GM21447 (cell line): ENCODE data around the gene CSRP1.
"Not testable (repeated sequence)": the region's sequence is repeated elsewhere in the genome, so short reads cannot be mapped to it uniquely, and the experiment has no call there.

Experiments used
- ATAC-seq: cut with Tn5 transposase; IDR thresholded peaks from one replicate; pipeline ENCODE4 v1.9.1; 2021; ENCODE audit not compliant: unreplicated experiment

CSRP1 gene

GRCh38 chr1:201479201-201479730, 27.7 kb downstream of the CSRP1 start:
- no peak for ATAC-seq

GRCh38 chr1:201478666-201479065, 28.3 kb downstream of the CSRP1 start:
- not testable (repeated sequence) for ATAC-seq

GRCh38 chr1:201476670-201477344, 30.1 kb downstream of the CSRP1 start:
- no peak for ATAC-seq

- no peak for ATAC-seq
These were observed 30.8 kb downstream of the CSRP1 start for GRCh38 chr1:201475915-201476669.

- no peak for ATAC-seq
These were observed 31.8 kb downstream of the CSRP1 start for GRCh38 chr1:201475130-201475529.

- no peak for ATAC-seq
These were observed 33.6 kb downstream of the CSRP1 start for GRCh38 chr1:201473296-201473695.

GRCh38 chr1:201472321-201472720, 34.6 kb downstream of the CSRP1 start:
- not testable (repeated sequence) for ATAC-seq

GRCh38 chr1:201471772-201472171, 35.2 kb downstream of the CSRP1 start:
- no peak for ATAC-seq

GRCh38 chr1:201470581-201470980, 36.3 kb downstream of the CSRP1 start:
- ATAC-seq = no peak

- no peak for ATAC-seq
These were observed 37.3 kb downstream of the CSRP1 start for GRCh38 chr1:201469645-201470074.

- peak; percentile 80 for ATAC-seq
These were observed 37.9 kb downstream of the CSRP1 start, which contains the start of gene PHLDA3 for GRCh38 chr1:201468844-201469644. TSS of gene PHLDA3 (minus strand) at chr1:201469188. CDS start at chr1:201468786, 402 bp downstream.

GRCh38 chr1:201468501-201468843, 38.5 kb downstream of the CSRP1 start:
- ATAC-seq = peak; percentile 46

- ATAC-seq = no peak
These were observed 40.4 kb downstream of the CSRP1 start for GRCh38 chr1:201466492-201466891.

GRCh38 chr1:201465698-201466290, 41.1 kb downstream of the CSRP1 start:
- ATAC-seq = no peak

GRCh38 chr1:201463071-201463552, 43.8 kb downstream of the CSRP1 start:
- no peak for ATAC-seq

GRCh38 chr1:201461645-201462441, 45.1 kb downstream of the CSRP1 start:
- no peak for ATAC-seq

- ATAC-seq = no peak
These were observed 45.9 kb downstream of the CSRP1 start for GRCh38 chr1:201460814-201461644.

GRCh38 chr1:201459775-201460174, 47.1 kb downstream of the CSRP1 start:
- ATAC-seq = no peak

- no peak for ATAC-seq
These were observed 47.9 kb downstream of the CSRP1 start for GRCh38 chr1:201459052-201459451.
